Effector CD8-positive, alpha-beta T cell (primary cell): ENCODE results near the gene BMP2.

Experiments
- DNase-seq: peaks from one replicate; lab custom pipeline; 2025; lab: John Stamatoyannopoulos, UW

BMP2 gene

DNA sequence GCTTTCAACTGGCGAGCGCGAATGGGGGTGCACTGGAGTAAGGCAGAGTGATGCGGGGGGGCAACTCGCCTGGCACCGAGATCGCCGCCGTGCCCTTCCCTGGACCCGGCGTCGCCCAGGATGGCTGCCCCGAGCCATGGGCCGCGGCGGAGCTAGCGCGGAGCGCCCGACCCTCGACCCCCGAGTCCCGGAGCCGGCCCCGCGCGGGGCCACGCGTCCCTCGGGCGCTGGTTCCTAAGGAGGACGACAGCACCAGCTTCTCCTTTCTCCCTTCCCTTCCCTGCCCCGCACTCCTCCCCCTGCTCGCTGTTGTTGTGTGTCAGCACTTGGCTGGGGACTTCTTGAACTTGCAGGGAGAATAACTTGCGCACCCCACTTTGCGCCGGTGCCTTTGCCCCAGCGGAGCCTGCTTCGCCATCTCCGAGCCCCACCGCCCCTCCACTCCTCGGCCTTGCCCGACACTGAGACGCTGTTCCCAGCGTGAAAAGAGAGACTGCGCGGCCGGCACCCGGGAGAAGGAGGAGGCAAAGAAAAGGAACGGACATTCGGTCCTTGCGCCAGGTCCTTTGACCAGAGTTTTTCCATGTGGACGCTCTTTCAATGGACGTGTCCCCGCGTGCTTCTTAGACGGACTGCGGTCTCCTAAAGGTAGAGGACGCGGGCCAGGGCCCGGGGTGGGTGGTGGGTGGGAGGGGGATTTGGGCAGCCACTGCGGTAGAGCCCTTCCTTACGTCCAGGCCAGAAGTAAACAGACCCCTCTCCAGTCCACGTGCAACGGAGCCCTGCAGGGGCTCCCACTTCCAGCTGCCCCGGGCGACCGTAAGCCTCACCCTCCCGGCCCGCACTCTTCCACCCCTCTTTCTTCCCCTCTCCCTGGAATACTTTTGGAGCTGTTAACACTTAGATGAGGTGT lies 998 bp downstream of the BMP2 start:
- no peak for DNase-seq

DNA sequence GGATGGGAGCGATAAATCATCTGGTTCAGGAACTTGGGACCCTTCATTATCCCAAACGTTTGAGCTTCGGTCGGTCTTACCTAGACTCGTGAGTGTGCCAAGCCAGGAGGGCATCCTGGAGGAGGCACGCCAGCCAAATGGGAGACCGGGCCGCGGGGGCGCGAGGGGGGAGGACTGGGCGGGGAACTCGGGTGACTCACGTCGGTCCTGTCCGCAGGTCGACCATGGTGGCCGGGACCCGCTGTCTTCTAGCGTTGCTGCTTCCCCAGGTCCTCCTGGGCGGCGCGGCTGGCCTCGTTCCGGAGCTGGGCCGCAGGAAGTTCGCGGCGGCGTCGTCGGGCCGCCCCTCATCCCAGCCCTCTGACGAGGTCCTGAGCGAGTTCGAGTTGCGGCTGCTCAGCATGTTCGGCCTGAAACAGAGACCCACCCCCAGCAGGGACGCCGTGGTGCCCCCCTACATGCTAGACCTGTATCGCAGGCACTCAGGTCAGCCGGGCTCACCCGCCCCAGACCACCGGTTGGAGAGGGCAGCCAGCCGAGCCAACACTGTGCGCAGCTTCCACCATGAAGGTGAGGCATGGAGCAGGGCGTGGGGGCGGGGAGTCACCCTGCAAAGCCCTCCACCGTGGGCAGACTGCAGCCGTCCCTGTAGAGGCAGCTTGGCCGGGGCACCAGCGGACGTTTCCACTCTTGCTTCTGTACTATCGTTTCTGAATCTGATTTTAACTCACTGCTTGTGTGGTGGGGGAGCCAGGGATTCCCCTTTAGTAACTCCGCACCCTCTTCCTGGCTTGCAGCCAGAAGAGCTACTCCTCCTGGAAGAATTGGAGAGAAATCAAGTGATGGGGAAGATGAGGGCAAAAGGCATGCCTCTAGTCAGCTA lies 2.7 kb downstream of the BMP2 start:
- DNase-seq, result no peak

DNA sequence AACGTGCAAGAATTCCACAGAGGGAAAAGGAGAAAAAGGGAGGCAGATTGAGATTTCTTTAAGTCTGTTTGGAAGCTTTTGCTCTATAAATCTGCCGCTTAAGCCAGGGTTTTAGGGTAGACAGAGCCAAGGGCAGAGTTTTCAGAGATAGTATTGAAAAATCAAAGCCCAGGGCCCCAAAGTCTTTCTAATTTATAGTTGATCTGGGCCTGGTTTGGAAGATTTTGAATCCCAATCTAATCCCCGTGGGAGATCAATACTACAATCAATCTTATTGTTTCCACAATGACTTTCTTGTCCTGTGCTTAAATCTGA lies 3.3 kb downstream of the BMP2 start:
- no peak for DNase-seq

DNA sequence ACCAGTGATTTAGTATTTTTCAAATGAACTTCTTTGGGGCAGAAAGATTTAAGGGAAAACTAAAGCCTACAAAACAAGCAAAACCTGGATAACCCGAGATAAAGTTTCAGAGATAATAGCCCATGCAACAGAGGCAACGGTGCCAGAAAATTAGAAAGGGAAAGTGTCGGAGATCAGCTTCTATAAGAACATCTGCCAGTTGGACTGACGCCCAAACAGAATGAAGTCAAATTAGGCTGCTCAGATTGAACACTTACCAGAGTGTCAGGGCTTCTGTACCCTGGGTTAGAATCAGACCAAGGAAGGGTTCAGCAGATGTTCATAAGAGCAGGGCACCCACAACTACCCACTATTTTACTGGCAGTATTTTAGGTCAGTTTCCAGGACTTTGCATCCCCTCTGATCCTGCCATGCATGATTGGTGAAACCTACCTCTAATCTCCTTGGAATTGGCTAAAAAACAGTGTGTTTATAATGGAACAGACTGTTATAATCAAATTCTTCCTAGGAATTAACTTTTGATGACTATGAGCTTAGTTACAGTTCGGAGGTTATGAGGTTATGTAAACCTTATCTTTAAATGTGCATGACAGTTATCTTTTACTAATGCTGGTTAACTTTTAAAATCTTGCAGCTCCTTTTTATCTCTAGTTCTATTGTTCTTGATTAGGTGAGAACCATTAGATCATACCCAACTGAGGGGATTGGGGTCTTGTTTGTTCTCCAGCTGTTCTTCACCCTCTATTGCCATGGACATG lies 13.1 kb downstream of the BMP2 start:
- DNase-seq, result no peak

DNA sequence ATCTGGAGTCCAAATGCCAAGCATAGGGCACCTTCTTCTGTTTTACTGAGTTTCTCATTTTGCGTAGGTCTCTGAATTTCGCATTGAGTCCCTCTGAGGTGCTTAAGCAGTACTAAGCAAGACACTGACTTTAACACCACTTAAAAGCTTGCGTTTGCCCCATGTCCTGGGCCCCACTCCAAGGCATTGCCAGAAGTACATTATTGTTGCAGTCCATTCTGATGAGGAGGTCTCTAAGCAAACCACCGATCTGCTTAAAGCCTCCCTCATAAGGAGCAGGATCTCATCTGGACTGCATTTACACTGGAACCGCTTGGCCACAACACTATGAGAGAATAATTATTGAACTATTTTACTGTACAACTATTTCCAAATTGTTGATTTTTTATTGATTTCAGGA lies 16.3 kb downstream of the BMP2 start:
- no peak for DNase-seq

DNA sequence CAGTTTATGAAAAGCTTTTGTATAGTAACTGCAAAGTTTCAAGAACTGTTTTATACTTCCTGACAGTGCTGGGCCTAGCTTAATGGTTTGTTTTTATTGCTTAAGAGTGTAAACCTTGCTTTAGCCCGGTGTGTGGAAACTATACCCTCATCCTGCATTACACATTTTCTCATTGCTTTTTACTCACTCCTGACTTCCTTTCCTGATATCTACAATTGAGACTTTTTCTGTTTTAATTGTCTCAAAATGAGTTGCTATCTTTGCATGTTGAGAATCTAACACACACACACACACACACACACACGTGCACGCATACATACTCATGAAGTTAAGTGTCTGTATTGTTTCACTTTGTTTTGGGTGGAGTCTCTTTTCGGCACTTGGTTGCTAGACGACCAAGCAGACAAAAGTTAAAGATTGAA lies 16.7 kb downstream of the BMP2 start:
- no peak for DNase-seq

DNA sequence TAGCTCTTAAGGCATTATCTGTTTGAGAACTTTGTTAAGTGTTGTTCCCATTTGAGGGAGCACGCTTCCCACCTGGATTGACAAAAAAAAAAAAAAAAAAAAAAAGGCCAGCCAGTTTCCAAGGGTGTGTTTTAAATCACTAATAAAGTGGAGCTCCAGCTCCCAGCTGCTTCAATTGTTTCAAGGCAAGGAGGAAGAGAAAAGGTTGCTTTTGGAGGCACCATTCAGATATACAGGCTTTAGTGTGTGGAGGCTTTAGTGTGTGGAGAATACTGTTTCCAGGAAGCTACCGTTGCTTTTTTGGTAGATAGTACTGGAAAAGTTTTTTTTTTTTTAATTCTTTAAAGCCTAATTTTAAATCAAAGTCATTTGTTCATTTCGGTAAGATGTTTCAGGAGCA lies 17.3 kb downstream of the BMP2 start:
- DNase-seq, result no peak

DNA sequence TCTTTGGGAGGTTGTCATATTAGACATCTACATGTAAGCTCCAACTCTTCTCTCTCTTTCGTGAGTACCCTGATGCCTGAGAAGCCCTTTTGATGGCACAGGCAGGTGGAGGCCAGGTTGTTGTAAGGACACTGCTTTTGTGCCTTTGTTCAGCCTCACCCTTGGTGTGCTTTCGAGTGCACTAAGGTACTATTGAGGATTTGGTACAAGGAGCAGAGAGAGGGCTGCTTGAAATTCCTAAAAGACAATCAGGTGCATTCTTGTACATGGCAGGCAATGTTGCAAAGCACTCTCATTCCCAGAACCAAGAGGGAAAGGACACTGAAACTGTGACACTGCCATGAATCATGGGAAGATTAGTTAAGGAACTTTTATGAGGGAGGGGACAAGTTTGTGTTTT lies 19.1 kb downstream of the BMP2 start:
- DNase-seq, result no peak

DNA sequence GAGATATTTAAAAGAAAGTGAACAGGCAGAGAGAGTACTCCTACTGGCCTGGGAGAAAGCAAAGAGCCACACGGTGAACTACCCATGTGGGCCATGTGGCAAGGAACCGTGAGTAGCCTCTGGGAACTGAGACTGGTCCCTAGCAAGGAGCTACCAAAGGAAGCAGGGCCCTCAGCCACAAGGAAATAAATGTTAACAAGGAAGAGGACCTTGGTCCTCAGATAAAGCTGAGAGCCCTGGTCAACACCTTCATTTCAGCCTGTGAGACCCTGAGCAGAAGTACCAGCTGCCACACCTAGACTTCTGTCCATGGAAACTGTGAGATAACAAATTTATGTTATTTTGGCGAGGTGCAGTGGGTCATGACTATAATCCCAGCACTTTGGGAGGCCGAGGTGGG lies 25.3 kb downstream of the BMP2 start:
- DNase-seq, result no peak

DNA sequence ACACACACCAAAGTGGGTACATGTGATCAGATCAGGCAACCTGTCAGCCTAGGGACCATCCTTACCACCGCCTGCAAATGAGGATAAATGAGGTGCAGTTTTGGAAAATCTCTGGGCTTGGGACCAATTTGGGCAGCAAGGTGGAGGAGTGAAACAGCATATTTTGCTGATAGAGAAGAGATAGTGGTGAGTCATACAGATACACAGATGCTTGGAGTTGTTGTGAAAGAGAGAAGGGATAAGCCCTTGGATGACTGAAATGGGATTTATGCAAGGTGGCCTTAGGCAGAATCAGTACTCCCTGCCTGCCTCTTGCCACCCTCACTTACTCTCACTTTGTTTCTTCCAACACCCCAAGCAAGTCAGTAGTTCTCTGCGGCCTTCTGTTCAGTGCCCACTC lies 34.7 kb downstream of the BMP2 start:
- no peak for DNase-seq

DNA sequence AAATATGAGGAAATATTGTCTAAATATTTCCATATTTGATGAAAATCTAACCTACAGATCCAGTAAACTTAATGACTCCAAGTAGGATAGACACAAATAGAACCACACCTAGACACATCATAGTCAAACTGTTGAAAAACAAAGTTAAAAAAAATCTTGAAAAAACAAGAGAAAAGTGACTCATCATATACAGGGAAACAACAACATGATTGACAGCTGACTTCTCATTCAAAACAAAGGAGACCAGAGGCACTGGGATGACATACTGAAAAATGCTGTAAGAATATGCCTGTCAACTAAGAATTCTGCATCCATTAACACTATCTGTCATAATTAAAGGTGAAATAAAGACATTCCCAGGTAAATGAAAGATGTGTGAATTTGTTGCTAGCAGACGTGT lies 38.8 kb downstream of the BMP2 start:
- DNase-seq, result no peak

DNA sequence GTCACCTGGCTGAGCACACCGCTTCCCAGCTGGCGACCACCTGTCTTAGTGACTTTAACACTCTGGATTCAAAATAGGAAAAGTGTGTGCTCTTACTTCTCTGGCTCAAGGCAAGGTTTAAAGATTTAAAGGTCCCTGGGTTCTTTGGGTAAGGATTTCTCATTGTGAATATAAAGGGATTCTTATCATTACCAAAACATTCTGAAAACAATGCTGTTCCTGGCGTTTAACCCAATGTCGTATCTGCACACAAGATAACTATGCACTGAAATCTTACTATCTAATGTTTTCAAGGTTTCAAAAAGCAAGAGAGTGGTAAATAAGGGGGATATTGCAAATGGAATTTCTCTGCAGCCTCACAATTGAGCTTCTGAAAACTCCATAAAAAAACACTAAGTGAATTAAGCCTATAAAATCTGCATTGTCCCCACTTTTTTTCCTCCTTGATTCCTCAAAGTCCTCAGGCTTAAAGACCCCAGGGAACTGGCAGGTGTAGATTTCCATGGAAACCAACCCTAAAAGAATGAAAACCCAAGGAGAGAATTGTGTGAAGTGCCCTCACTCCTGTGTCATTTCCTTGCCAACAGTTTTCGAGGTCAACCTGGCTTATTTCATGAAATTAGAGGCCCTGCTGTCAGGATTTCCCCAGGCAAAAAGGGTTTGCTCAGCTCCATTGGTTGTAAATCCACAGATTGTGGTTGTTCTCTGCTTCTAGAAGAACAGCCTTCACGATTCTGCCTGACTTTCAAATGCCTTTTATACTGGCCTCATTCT lies 44.0 kb downstream of the BMP2 start:
- DNase-seq, result no peak

DNA sequence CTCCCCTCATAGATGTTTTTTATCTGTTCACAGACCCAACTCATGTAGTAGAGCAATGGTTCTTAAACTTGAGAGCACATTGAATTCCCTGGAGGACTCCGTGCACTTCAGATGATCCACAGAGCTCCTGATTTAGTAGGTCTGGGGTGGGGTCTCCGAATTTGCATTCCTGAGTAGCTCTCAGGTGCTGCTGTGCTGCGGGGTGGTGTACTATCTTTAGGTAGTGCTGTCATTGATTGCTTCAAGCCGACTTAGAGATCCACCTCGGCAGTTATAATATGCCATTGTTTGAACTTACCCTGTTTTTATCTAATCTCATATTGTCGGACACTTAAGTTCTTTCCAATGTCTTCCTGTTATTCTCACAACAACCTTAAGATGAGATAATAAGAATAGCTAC lies 45.0 kb downstream of the BMP2 start:
- DNase-seq, result no peak

DNA sequence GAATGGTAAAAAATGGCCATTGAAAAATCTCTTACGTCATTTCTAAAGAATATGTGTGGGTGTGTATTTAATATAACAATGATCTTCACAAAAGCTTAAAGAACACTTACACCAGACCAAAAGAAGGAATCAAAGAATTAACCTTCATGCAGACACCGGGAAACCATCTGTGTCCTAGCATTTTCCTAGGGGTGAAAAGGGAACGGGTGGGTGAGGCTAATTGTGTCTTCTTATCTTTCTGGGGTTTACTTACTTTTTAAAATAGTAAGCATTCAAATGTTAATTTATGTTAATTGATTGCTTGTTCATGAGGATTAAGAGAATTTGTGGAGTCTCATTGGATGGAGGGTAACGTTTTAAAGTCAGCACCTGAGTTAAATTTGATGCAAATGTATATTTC lies 47.5 kb downstream of the BMP2 start:
- DNase-seq, result no peak

DNA sequence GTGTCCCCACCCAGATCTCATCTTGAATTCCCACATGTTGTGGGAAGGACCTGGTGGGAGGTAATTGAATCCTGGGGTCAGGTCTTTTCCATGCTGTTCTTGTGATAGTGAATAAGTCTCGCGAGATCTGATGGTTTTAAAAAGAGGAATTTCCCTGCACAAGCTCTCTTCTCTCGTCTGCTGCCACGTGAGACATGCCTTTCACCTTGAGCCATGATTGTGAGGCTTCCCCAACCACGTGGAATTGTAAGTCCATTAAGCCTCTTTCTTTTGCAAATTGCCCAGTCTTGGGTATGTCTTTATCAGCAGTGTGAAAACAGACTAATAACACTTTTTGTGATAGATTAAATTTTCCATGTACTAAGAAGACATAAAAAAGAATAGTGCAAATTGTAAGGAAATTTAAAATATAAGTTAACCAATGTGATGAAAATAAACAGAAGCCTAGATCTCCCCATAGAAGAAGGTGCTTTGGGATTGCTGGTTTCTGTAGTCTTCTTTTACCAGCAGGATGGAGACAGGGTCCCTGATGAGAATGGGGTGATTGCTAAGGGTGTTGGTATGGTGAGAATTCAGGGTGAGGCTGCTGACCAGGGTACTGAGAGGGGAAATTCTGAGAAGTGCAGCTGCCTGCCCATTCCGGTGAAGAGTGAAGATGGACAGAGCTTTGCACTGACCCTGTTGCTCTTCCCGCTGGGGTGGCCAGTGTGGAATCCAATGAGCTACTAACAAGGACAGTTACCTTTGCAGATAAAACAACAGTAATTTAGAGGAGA lies 50.7 kb downstream of the BMP2 start:
- DNase-seq, result no peak

DNA sequence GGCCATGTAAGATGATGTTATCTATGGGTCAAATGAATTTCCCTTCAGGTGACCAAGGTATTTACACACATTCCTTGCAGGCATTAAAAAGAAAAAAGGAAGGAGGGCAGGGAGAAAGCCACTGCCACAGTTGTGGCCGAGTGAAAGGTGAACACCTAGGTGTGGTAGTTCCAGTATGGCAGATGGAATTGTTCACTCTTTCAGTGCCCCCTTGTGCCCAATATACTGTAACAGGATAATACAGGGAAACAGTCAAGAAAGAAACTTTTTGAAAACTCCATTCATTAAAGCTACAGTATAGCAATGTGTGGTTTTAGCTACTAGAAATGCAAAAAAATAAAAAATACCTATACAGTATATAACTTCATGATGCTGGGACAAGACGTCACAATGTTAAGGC lies 52.1 kb downstream of the BMP2 start:
- DNase-seq, result no peak

DNA sequence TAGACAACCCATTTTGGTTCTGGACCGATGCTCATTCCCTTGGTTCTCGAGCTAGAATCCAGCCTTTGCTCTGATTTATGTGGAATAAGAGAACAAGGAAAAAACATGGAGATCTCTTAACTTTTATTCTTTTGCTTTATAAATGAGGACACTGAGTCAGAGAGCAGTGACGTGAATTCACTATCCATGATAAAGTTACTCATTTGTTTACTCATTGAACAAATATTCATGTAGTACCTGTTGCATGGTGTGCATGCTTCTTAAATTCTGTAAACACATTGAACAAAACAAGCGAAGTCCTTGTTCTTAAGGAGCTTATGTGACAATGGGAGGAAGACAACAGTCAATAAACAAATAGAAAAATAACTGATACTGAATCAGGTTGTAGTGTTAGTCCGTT lies 56.9 kb downstream of the BMP2 start:
- DNase-seq, result no peak

DNA sequence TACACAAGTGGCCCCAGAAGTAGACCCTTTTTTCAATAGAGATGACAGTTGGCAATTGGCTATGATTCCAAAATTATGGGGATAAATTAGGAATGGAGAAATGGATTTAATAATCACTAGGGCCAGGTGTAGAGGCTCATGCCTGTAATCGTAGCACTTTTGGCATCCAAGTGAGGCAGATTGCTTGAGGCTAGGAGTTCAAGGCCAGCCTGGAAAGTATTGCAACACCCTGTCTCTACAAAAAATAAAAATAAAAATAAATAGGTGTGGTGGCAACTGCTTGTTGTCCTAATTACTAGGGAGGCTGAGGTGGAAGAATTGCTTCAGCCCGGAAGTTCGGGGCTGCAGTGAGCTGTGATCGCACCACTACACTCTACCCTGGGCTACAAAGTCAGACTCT lies 60.0 kb downstream of the BMP2 start:
- no peak for DNase-seq

DNA sequence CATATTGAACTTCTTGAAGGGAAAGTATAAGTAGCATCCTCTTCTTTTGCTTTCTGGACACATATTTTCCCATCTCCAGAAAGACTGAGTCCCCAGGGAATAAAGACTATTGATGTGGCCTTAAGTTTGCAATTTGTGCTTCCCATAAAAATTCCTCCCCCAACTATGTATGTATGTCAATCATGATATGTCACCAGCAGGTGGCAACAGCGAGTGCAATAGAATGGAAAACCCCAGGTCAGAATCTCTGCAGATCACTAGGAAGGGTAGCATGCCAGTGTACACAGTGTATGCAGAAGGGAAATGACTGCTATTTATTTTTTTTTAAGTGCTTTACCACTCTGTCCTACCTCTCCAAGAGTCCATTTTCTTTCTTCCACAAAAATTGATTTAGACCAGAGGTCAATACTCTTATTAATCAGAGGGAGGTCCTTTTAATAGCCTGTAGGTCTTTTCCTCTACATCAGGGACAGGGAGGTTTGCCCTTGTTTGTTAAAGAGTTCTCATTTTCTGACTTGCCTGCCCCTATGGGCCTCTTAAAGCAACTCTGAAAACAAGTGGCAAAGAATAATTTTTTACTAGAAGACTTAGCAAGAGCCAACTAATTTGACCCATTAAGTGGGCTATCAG lies 61.4 kb downstream of the BMP2 start:
- DNase-seq, result no peak

DNA sequence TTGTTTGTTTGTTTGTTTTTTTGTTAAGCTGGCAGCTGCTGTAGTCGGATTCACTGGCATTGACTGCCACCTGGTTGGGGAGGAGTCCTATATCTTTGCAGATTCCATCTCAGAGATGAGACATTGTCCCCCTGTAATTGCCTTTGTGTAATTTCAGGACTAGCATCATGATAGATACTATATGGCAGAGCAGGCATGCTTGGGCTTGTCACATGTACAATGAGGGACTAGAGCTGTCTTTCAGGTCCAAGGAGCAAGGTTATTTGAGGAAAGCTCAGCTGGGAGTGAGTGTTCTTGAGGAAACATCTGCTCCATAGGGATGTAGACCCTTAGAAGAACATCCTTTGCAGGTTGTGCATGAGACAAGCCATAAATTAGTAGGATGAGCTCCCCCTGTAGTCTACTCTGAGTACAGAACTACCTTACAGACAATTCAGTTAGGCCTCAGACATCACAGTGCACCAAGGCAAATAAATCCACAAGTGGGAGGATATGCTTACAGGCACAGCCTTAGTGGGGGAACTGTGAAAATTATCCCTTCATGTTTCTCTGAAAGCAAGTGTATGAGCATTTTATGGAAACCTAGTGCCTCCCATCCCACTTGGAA lies 62.1 kb downstream of the BMP2 start:
- DNase-seq, result no peak
